HEK293 (cell line): ENCODE measurements around the gene KLB.

Experiments used
- CTCF ChIA-PET: fragments of 350-600 bp; formaldehyde crosslinking; extraction: SDS; loops from one replicate; lab custom pipeline; 2021; ENCODE audit warnings: antibody characterized with exemption; lab: Yijun Ruan, JAX
- POLR2A ChIA-PET: fragments of 300-600 bp; formaldehyde crosslinking; extraction: SDS; loops from one replicate; lab custom pipeline; 2020; ENCODE audit warnings: antibody characterized with exemption, inconsistent platforms; lab: Yijun Ruan, JAX
- H3K27ac ChIP-seq: fragments of 200-500 bp; sonication (Bioruptor generic); 2 replicates; pipeline ENCODE4 v1.5.1; 2014; ENCODE audit warnings: low read depth, low read length, control low read depth, inconsistent platforms; ENCODE audit errors: extremely low read depth
- H3K36me3 ChIP-seq, 2 experiments: fragments of 200-500 bp in 1 of 2; sonication (Bioruptor generic) in 1 of 2; 1 replicate in 1 of 2; 2 replicates in 1 of 2; pipeline ENCODE4 v1.5.1; 2014 to 2017; ENCODE audit warnings: inconsistent platforms in 2 of 2, low read length in 2 of 2; ENCODE audit not compliant: control insufficient read depth in 2 of 2, insufficient read depth in 1 of 2
- H3K4me1 ChIP-seq: fragments of 200-500 bp; sonication (Bioruptor generic); 2 replicates; pipeline ENCODE4 v1.5.1; 2014; ENCODE audit warnings: mild to moderate bottlenecking, low read length, inconsistent platforms; ENCODE audit not compliant: control insufficient read depth, insufficient read depth
- H3K4me3 ChIP-seq: 2 replicates; pipeline ENCODE4 v1.5.1; 2011; ENCODE audit warnings: low read depth, mild to moderate bottlenecking, control low read depth, low read length, moderate library complexity
- H3K9me3 ChIP-seq: fragments of 200-500 bp; sonication (Bioruptor generic); 2 replicates; pipeline ENCODE4 v1.5.1; 2014; ENCODE audit warnings: low read depth, low read length, inconsistent platforms; ENCODE audit not compliant: control insufficient read depth, insufficient read depth
- GLI2 ChIP-seq: fragments of 450-650 bp; formaldehyde crosslinking; IDR thresholded peaks from 2 replicates; pipeline ENCODE4; 2017; ENCODE audit warnings: missing biosample characterization, missing genetic modification characterization, low read depth, borderline replicate concordance
- KLF17 ChIP-seq: fragments of 450-650 bp; formaldehyde crosslinking; IDR thresholded peaks from 2 replicates; pipeline ENCODE4 v1.5.1; 2016; ENCODE audit warnings: missing biosample characterization, missing genetic modification characterization
- SP3 ChIP-seq: fragments of 450-650 bp; formaldehyde crosslinking; IDR thresholded peaks from 2 replicates; pipeline ENCODE4 v1.5.1; 2016; ENCODE audit warnings: missing biosample characterization, missing genetic modification characterization
- ZNF148 ChIP-seq: fragments of 450-650 bp; formaldehyde crosslinking; IDR thresholded peaks from 2 replicates; pipeline ENCODE4 v1.5.0; 2017; ENCODE audit warnings: missing biosample characterization, missing genetic modification characterization, borderline replicate concordance
- ZNF174 ChIP-seq: fragments of 450-650 bp; formaldehyde crosslinking; IDR thresholded peaks from 2 replicates; pipeline ENCODE4 v1.5.0; 2017; ENCODE audit warnings: missing biosample characterization, mild to moderate bottlenecking, missing genetic modification characterization
- ZNF214 ChIP-seq: fragments of 450-650 bp; formaldehyde crosslinking; IDR thresholded peaks from 2 replicates; pipeline ENCODE4 v1.5.1; 2017; ENCODE audit warnings: missing biosample characterization, mild to moderate bottlenecking, missing genetic modification characterization, borderline replicate concordance
- ZNF221 ChIP-seq: fragments of 450-650 bp; formaldehyde crosslinking; IDR thresholded peaks from 2 replicates; pipeline ENCODE4 v1.5.1; 2017; ENCODE audit warnings: missing biosample characterization, missing genetic modification characterization, borderline replicate concordance
- ZNF416 ChIP-seq: fragments of 450-650 bp; formaldehyde crosslinking; IDR thresholded peaks from 2 replicates; pipeline ENCODE4 v1.5.1; 2016; ENCODE audit warnings: missing biosample characterization, missing genetic modification characterization
- ZNF518A ChIP-seq: fragments of 450-650 bp; formaldehyde crosslinking; conservative IDR thresholded peaks from 2 replicates; pipeline ENCODE4 v1.5.1; 2016; ENCODE audit warnings: low read depth, missing biosample characterization, missing genetic modification characterization
- ZNF530 ChIP-seq: fragments of 450-650 bp; formaldehyde crosslinking; IDR thresholded peaks from 2 replicates; pipeline ENCODE4 v1.5.1; 2016; ENCODE audit warnings: low read depth, missing biosample characterization, missing genetic modification characterization
- ZNF555 ChIP-seq: fragments of 450-650 bp; formaldehyde crosslinking; conservative IDR thresholded peaks from 2 replicates; pipeline ENCODE4 v1.5.1; 2017; ENCODE audit warnings: missing biosample characterization, mild to moderate bottlenecking, missing genetic modification characterization, inconsistent platforms
- ZNF558 ChIP-seq: fragments of 450-650 bp; formaldehyde crosslinking; IDR thresholded peaks from 2 replicates; pipeline ENCODE4 v1.5.1; 2016; ENCODE audit warnings: missing biosample characterization, missing genetic modification characterization
- ZNF777 ChIP-seq: fragments of 450-650 bp; formaldehyde crosslinking; IDR thresholded peaks from 2 replicates; pipeline ENCODE4 v1.5.1; 2017; ENCODE audit warnings: missing biosample characterization, missing genetic modification characterization, borderline replicate concordance
- ZNF830 ChIP-seq: fragments of 450-650 bp; IDR thresholded peaks from 2 replicates; pipeline ENCODE4 v1.5.0; 2018; ENCODE audit warnings: missing biosample characterization, missing genetic modification characterization, low read depth, mild to moderate bottlenecking, moderate library complexity
- ZNF837 ChIP-seq: fragments of 450-650 bp; formaldehyde crosslinking; IDR thresholded peaks from 2 replicates; pipeline ENCODE4 v1.5.1; 2016; ENCODE audit warnings: missing biosample characterization, missing genetic modification characterization
- ZNF843 ChIP-seq: fragments of 450-650 bp; formaldehyde crosslinking; IDR thresholded peaks from 2 replicates; pipeline ENCODE4 v1.5.1; 2016; ENCODE audit warnings: missing biosample characterization, missing genetic modification characterization
- TF ChIP-seq, protein P1 (sequence below): IDR thresholded peaks from 2 replicates; pipeline ENCODE4 v1.6.1; 2011; ENCODE audit warnings: mild to moderate bottlenecking, low read depth, low read length, borderline replicate concordance
- TF ChIP-seq, protein P2 (sequence below): fragments of 450-650 bp; formaldehyde crosslinking; IDR thresholded peaks from 2 replicates; pipeline ENCODE4 v1.5.1; 2016; ENCODE audit warnings: missing biosample characterization, missing genetic modification characterization

Gene KLB

GRCh38 chr4:39365830-39366771 is 40.6 kb upstream of the KLB start, which contains the start of gene RFC1 (continued):
- TF ChIP-seq ZNF558 (tag by site-specific recombination) (no peak), ZNF837 (tag by site-specific recombination) (no peak), ZNF416 (no peak)

DNA sequence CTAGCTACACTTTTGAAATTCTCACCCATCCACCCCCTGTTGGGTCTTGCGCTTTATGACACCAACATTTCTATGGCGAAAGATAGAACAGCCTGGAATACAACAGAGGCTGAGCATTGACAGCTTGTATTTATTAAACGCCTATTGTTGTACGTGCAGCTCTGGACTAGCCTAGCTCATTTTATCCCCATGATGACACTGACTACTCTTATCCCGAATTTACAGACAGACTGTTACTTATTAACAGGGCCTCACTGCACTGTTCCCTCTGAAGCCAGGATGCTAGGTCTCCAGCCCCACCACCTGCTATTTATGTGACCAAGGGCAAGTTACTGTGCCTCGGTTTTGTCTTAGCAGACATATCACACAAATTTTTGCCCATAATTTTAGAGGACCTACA is 39.6 kb upstream of the KLB start:
- H3K4me3 ChIP-seq, result no peak overlapping the region
- H3K9me3 ChIP-seq, result no peaks in the 10 kb centered on the region
- TF ChIP-seq ZNF148 (tag by site-specific recombination) (no peak), ZNF777 (tag by site-specific recombination) (no peak), ZNF830 (tag by site-specific recombination) (no peak), SP3 (tag by site-specific recombination) (no peak), ZNF530 (tag by site-specific recombination) (no peak), ZNF214 (no peak), GLI2 (tag by site-specific recombination) (no peak), KLF17 (tag by site-specific recombination) (no peak)
- TF ChIP-seq, protein P1, sequence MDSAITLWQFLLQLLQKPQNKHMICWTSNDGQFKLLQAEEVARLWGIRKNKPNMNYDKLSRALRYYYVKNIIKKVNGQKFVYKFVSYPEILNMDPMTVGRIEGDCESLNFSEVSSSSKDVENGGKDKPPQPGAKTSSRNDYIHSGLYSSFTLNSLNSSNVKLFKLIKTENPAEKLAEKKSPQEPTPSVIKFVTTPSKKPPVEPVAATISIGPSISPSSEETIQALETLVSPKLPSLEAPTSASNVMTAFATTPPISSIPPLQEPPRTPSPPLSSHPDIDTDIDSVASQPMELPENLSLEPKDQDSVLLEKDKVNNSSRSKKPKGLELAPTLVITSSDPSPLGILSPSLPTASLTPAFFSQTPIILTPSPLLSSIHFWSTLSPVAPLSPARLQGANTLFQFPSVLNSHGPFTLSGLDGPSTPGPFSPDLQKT, result no peak
- TF ChIP-seq, protein P2, sequence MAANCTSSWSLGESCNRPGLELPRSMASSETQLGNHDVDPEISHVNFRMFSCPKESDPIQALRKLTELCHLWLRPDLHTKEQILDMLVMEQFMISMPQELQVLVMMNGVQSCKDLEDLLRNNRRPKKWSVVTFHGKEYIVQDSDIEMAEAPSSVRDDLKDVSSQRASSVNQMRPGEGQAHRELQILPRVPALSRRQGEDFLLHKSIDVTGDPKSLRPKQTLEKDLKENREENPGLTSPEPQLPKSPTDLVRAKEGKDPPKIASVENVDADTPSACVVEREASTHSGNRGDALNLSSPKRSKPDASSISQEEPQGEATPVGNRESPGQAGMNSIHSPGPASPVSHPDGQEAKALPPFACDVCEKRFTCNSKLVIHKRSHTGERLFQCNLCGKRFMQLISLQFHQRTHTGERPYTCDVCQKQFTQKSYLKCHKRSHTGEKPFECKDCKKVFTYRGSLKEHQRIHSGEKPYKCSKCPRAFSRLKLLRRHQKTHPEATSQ (tag by site-specific recombination), result no peak
- ChIA-PET CTCF (interaction anchor here (0.6 kb wide), 1 partner anchor 16 kb away, joined by 4 read pairs; no protein-coding TSS in a partner anchor), POLR2A (interaction anchor here (1.0 kb wide), 1 partner anchor 92 kb away, joined by 3 read pairs; the partner anchor contains the start of genes LIAS and RPL9)
- no peaks in the 10 kb centered on the region; a peak in 1 of 3 replicates for H3K36me3 ChIP-seq
- H3K27ac ChIP-seq, result no peak overlapping the region
- H3K4me1 ChIP-seq, result no peaks in the 10 kb centered on the region

- Histone ChIP-seq H3K9me3 (no peaks in the 10 kb centered on the region), H3K4me3 (no peak overlapping the region), H3K27ac (no peak overlapping the region), H3K4me1 (no peaks in the 10 kb centered on the region), H3K36me3 (no peaks in the 10 kb centered on the region)
- CTCF ChIA-PET, result interaction anchor here (0.6 kb wide), 2 partner anchors 100 to 578 kb away, joined by 3 read pairs; no protein-coding TSS in a partner anchor
- POLR2A ChIA-PET, result no interaction called here
- TF ChIP-seq ZNF174 (tag by site-specific recombination), result no peak
- TF ChIP-seq ZNF843 (tag by site-specific recombination), result no peak
- TF ChIP-seq ZNF221 (tag by site-specific recombination), result no peak
- TF ChIP-seq, protein P1, result no peak
- no peak for TF ChIP-seq ZNF518A (tag by site-specific recombination)
- TF ChIP-seq ZNF555, result no peak
Observed at GRCh38 chr4:39369301-39369700, 37.4 kb upstream of the KLB start.
